ENCODE data around the gene SEMA3B. TPM values are rescaled to one million over a fixed set of nuclear protein-coding genes. Genes with fewer than 3 reads are reported as not detected.

SEMA3B gene
- total RNA-seq, 1 donor from 2014 or later = 24.2 TPM

- intact Hi-C loops (cut with DNase I) = no loop called here
- no peak overlapping the region for H3K4me3 ChIP-seq
- TF ChIP-seq CTCF (IDR thresholded peaks at IDR 0.05) = no peak
- H3K36me3 ChIP-seq = peaks cover 30 to 37% of the 10 kb centered on the region in 2 donors
- no peaks in the 10 kb centered on the region for H3K27me3 ChIP-seq
- no peaks in the 10 kb centered on the region for H3K9me3 ChIP-seq
- no peak for DNase-seq (ENCODE audit: low spot score in 2 of 2)
- peaks cover 37 to 76% of the 10 kb centered on the region in 2 donors for H3K4me1 ChIP-seq
- H3K27ac ChIP-seq = peak overlapping the region; percentile 88 to 92
These were observed 19.5 kb upstream of the SEMA3B start for GRCh38 chr3:50249457-50249856.

- Histone ChIP-seq H3K27ac (peak overlapping the region; percentile 88 to 92), H3K4me3 (no peak overlapping the region), H3K27me3 (no peaks in the 10 kb centered on the region), H3K9me3 (no peaks in the 10 kb centered on the region), H3K4me1 (peaks cover 39 to 76% of the 10 kb centered on the region in 2 donors), H3K36me3 (peaks cover 35 to 40% of the 10 kb centered on the region in 2 donors)
- no peak for DNase-seq (ENCODE audit: low spot score in 2 of 2)
- intact Hi-C loops (cut with DNase I) = no loop called here
- no peak for TF ChIP-seq CTCF (IDR thresholded peaks at IDR 0.05)
These were observed 18.4 kb upstream of the SEMA3B start for GRCh38 chr3:50250514-50250913.

GRCh38 chr3:50251220-50251619, 17.7 kb upstream of the SEMA3B start:
- Histone ChIP-seq H3K4me3 (no peak overlapping the region), H3K9me3 (no peaks in the 10 kb centered on the region), H3K4me1 (peaks cover 34 to 70% of the 10 kb centered on the region in 2 donors), H3K36me3 (peaks cover 42 to 46% of the 10 kb centered on the region in 2 donors), H3K27me3 (no peaks in the 10 kb centered on the region), H3K27ac (peak overlapping the region; percentile 88 to 92)
- TF ChIP-seq CTCF (IDR thresholded peaks at IDR 0.05) = no peak
- intact Hi-C loops (cut with DNase I) = no loop called here
- no peak for DNase-seq (ENCODE audit: low spot score in 2 of 2)

- peak overlapping the region; percentile 88 to 92 for H3K27ac ChIP-seq
- peak; percentile 58 to 88 for DNase-seq (ENCODE audit: low spot score in 2 of 2)
- TF ChIP-seq CTCF (IDR thresholded peaks at IDR 0.05) = no peak
- H3K9me3 ChIP-seq = no peaks in the 10 kb centered on the region
- H3K4me1 ChIP-seq = peaks cover 14 to 43% of the 10 kb centered on the region in 2 donors
- intact Hi-C loops (cut with DNase I) = no loop called here
- H3K4me3 ChIP-seq = no peak overlapping the region
- peaks cover 64 to 72% of the 10 kb centered on the region in 2 donors for H3K36me3 ChIP-seq
- no peaks in the 10 kb centered on the region for H3K27me3 ChIP-seq
These were observed 14.2 kb upstream of the SEMA3B start for GRCh38 chr3:50254577-50255250.

GRCh38 chr3:50255251-50255615, 13.7 kb upstream of the SEMA3B start:
- no peak for TF ChIP-seq CTCF (IDR thresholded peaks at IDR 0.05)
- H3K4me1 ChIP-seq = peaks cover 13 to 39% of the 10 kb centered on the region in 2 donors
- peaks cover 59 to 69% of the 10 kb centered on the region in 2 donors for H3K36me3 ChIP-seq
- no peak for DNase-seq (ENCODE audit: low spot score in 2 of 2)
- H3K27me3 ChIP-seq = no peaks in the 10 kb centered on the region
- peak overlapping the region; percentile 88 to 92 for H3K27ac ChIP-seq
- H3K4me3 ChIP-seq = no peak overlapping the region
- intact Hi-C loops (cut with DNase I) = no loop called here
- no peaks in the 10 kb centered on the region for H3K9me3 ChIP-seq

All from ascending aorta (tissue), 2 donors.